ELR (cell line): ENCODE data around the gene PTPRN2.
"Not testable (repeated sequence)": the region's sequence is repeated elsewhere in the genome, so short reads cannot be mapped to it uniquely, and the experiment has no call there.

Source experiments
- DNase-seq: peaks from one replicate; pipeline ENCODE4 v3.0.0-alpha.2; 2015; ENCODE audit warnings: low read depth

PTPRN2 gene

GRCh38 chr7:158295966-158296797 is 291.4 kb downstream of the PTPRN2 start:
- no peak for DNase-seq

GRCh38 chr7:158294468-158295215 is 293.0 kb downstream of the PTPRN2 start:
- not testable (repeated sequence) for DNase-seq

GRCh38 chr7:158292948-158293347 is 294.7 kb downstream of the PTPRN2 start:
- no peak for DNase-seq

GRCh38 chr7:158291998-158292397 is 295.6 kb downstream of the PTPRN2 start:
- no peak for DNase-seq

- DNase-seq: no peak
Observed at GRCh38 chr7:158289761-158290523, 297.7 kb downstream of the PTPRN2 start.

GRCh38 chr7:158289231-158289630 is 298.4 kb downstream of the PTPRN2 start:
- no peak for DNase-seq

GRCh38 chr7:158286210-158286609 is 301.4 kb downstream of the PTPRN2 start:
- no peak for DNase-seq

- DNase-seq: no peak
Observed at GRCh38 chr7:158285383-158285770, 302.2 kb downstream of the PTPRN2 start.

- no peak for DNase-seq
Observed at GRCh38 chr7:158284617-158285382, 302.8 kb downstream of the PTPRN2 start.

- no peak for DNase-seq
Observed at GRCh38 chr7:158284121-158284520, 303.5 kb downstream of the PTPRN2 start.

- DNase-seq: no peak
Observed at GRCh38 chr7:158283016-158283974, 304.3 kb downstream of the PTPRN2 start.

GRCh38 chr7:158282461-158283001 is 305.1 kb downstream of the PTPRN2 start:
- no peak for DNase-seq

GRCh38 chr7:158281441-158281840 is 306.2 kb downstream of the PTPRN2 start:
- DNase-seq: no peak

- DNase-seq: no peak
Observed at GRCh38 chr7:158280448-158281144, 307.0 kb downstream of the PTPRN2 start.

GRCh38 chr7:158279539-158280447 is 307.8 kb downstream of the PTPRN2 start:
- DNase-seq: no peak

GRCh38 chr7:158278745-158279320 is 308.8 kb downstream of the PTPRN2 start:
- DNase-seq: no peak

GRCh38 chr7:158277219-158278141 is 310.1 kb downstream of the PTPRN2 start:
- no peak for DNase-seq
